ENCODE data around the gene ATXN1L. TPM values are rescaled to one million over a fixed set of nuclear protein-coding genes. Genes with fewer than 3 reads are reported as not detected.
"Not testable (repeated sequence)": the region's sequence is repeated elsewhere in the genome, so short reads cannot be mapped to it uniquely, and the experiment has no call there.

ATXN1L gene
- total RNA-seq, 2 experiments from 2014 or later = 23.2 to 23.6 TPM

DNA sequence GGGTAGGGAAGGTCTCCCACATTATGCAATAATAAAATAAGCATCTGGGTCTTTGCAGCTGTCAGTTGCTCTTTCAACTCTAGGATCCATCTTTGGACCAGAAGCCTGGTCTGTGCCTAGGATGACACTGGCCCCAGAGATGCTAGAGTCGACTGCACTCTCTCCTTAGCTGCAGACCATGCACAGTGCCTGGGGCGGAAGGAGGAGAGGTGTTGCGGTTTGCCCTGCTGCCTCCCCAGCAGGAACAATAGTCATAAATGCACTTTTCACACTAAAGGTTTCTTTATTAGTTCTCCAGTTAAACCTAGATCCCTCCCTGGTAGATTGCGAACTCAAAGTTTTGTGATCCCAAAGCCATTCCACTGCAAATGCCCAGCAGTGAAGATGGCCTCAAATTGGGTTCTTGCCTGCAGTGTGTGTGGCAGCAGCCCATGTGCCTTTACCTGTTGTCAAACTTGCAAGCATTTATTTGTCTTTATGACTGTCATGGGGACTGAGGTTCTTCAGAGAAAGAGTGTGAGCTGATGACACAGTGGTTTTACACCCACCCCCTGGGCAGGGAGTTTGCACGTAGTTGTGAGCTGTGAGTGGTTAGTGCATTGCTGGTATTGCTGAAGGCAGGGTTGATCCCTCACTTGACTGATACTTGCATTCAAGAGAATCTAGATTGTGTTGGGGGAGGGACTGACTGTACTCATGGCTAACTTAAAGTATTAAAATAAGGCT lies 10.3 kb downstream of the ATXN1L start:
- H3K27me3 Mint-ChIP-seq = no peaks in the 10 kb centered on the region
- H3K4me3 Mint-ChIP-seq = no peak overlapping the region
- H3K36me3 Mint-ChIP-seq (ENCODE audit: low read depth) = peaks cover 38% of the 10 kb centered on the region
- peaks cover 44% of the 10 kb centered on the region for H3K4me1 Mint-ChIP-seq
- no peaks in the 10 kb centered on the region for H3K9me3 Mint-ChIP-seq
- DNase-seq = no peak
- POLR2A ChIA-PET = no interaction called here
- H3K27ac Mint-ChIP-seq = no peak overlapping the region
- CTCF ChIA-PET = interaction anchor here (0.6 to 3.8 kb wide), 5 partner anchors 9 to 26 kb away, joined by 3 to 23 read pairs (median 5); no protein-coding TSS in a partner anchor

DNA sequence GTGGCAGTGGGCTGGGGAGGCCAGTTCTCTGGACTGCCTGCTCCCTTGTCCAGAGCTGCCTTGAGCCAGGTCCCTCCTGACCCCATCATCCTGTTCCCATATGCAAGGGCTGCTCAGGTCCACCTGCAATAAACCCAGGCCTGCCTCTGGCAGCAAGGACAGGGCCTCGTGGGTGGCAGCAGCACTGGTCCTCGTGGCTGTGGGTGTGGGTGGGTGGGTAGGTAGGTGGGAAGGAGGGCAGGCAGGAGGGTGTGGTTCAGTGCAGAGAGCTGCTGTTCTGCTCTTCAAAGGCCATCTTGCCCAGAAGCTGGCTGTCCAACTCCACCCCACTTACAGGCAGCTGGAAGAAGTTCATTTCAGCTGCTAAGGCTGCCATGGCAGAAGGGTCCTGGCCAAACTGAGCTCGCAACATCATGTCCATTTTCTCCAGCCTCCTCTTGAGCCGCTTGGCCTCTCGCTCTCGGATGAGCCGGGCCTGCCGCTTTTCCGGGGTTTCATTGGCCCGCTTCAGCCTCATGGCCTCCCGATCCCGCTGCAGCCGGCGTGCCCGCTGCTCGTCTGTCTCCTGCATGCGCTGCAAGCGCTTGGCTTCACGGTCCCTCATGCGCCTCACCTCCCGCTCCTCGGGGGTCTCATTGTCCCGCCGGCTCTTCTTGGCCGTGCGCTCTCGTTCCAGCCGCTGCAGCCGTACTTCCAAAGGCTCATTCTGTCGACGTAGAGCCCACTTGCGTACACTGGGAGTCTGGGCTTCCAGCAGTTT lies 14.2 kb downstream of the ATXN1L start:
- Mint-ChIP-seq H3K4me1 (peaks cover 13% of the 10 kb centered on the region), H3K27ac (no peak overlapping the region), H3K4me3 (no peak overlapping the region), H3K27me3 (no peaks in the 10 kb centered on the region), H3K36me3 (ENCODE audit: low read depth) (peaks cover 23% of the 10 kb centered on the region), H3K9me3 (no peaks in the 10 kb centered on the region)
- no peak for DNase-seq
- POLR2A ChIA-PET = no interaction called here
- CTCF ChIA-PET = interaction anchor here (0.7 to 1.0 kb wide), 2 partner anchors 8 to 17 kb away, joined by 3 to 4 read pairs; no protein-coding TSS in a partner anchor

DNA sequence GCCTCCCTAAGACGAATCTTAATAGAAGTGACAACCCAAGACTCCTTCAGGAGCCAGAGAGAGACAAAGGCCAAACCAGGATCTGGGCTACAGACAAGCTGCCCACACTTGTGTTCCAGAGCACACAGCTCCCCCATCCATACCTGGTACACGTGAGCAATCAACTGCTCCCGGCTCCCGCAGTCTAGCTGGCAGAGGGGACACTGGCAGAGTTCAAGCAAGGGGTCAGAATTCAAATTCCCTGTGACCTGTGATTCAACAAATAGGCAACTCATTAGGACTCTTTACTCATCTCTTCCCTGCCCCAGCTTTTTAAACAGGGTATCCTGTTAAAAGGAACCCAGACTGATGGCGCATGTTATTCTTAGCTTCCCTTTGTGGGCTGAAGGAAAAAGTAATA lies 18.2 kb downstream of the ATXN1L start:
- Mint-ChIP-seq H3K9me3 (no peaks in the 10 kb centered on the region), H3K4me3 (no peak overlapping the region), H3K27me3 (no peaks in the 10 kb centered on the region), H3K36me3 (ENCODE audit: low read depth) (peaks cover 17% of the 10 kb centered on the region), H3K4me1 (no peaks in the 10 kb centered on the region), H3K27ac (no peak overlapping the region)
- CTCF ChIA-PET = interaction anchor here (0.8 to 3.8 kb wide), 3 partner anchors 11 to 97 kb away, joined by 3 to 16 read pairs (median 6); no protein-coding TSS in a partner anchor
- no peak for DNase-seq
- POLR2A ChIA-PET = no interaction called here

DNA sequence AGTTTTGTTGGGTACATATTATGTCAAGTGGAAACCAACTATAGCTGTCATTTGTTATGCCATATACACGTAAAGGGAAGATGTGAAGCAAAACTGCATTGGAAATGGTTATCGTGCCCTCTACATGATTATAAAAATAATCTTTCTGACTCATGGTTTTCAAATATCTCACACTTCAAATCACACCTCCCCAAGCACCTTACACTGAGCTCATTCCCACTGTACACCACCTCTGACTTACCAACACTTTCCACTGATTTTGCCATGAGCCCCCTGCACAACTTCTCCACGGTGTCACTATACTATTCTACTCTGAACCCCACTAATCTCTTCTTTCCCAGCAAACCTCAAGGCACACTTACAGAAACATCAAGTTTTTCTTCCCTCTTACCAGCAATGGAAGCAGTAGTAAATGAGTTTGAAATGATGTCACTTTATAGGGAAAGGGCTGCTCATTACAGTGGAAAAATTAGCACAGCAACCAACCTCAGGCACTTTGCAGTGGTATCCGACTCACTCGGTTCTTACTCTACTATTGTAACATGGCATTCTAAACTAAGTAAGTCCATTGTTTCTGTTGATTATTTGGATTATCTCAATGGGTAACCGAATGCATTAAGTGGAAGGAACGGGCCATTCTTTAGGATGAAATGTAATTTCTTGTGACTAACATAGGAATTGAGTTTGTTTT lies 19.5 kb downstream of the ATXN1L start:
- Mint-ChIP-seq H3K4me1 (peaks cover 4% of the 10 kb centered on the region), H3K4me3 (no peak overlapping the region), H3K27me3 (no peaks in the 10 kb centered on the region), H3K27ac (no peak overlapping the region), H3K9me3 (no peaks in the 10 kb centered on the region), H3K36me3 (ENCODE audit: low read depth) (peaks cover 21% of the 10 kb centered on the region)
- CTCF ChIA-PET = interaction anchor here (1.4 to 3.8 kb wide), 2 partner anchors 10 to 17 kb away, joined by 3 to 16 read pairs; no protein-coding TSS in a partner anchor
- POLR2A ChIA-PET = no interaction called here
- no peak for DNase-seq

DNA sequence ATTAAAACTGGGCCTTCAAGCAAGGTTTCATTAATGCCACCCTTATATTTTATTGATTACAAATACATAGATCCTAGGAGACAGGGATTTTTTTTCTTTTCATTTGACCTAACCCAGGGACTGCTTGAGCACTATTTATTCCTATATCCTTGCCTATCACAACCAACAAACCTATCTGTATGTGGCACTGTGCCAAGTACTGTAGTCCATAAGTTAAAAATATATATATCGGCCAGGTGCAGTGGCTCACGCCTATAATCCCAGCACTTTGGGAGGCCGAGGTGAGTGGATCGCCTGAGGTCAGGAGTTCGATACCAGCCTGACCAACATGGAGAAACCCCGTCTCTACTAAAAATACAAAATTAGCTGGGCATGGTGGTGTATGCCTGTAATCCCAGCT lies 21.4 kb downstream of the ATXN1L start:
- CTCF ChIA-PET = interaction anchor here (0.5 to 3.8 kb wide), 5 partner anchors 8 to 50 kb away, joined by 3 to 16 read pairs (median 4); no protein-coding TSS in a partner anchor
- H3K27ac Mint-ChIP-seq, H3K27me3 Mint-ChIP-seq, H3K9me3 Mint-ChIP-seq, H3K4me3 Mint-ChIP-seq, DNase-seq, POLR2A ChIA-PET: not testable (repeated sequence)
- Mint-ChIP-seq H3K36me3 (ENCODE audit: low read depth) (peaks cover 23% of the 10 kb centered on the region), H3K4me1 (peaks cover 12% of the 10 kb centered on the region)

DNA sequence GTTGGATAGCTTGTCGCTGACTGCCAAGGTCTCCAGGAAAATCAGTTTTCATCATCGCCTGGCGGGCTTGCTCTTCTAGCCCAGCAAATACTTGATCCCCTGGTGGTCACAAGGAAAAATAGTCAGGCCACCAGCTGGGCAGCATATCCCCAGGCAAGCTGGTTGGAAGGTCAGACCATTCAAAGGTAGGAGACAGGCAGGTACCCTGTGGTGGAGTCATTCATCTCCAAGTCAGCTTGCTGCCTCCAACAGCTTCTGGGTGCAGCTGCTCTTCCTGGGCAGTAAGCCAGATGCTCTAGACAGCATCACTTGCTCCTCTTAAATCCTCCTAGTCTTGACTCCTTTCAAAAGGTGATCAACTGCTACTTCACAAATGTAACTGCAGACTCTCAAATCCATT lies 22.2 kb downstream of the ATXN1L start:
- H3K27ac Mint-ChIP-seq = peak overlapping the region; percentile 20
- no peak overlapping the region for H3K4me3 Mint-ChIP-seq
- CTCF ChIA-PET = interaction anchor here (1.1 to 1.3 kb wide), 3 partner anchors 9 to 49 kb away, joined by 3 to 4 read pairs (median 3); no protein-coding TSS in a partner anchor
- no peaks in the 10 kb centered on the region for H3K27me3 Mint-ChIP-seq
- peaks cover 23% of the 10 kb centered on the region for H3K36me3 Mint-ChIP-seq (ENCODE audit: low read depth)
- POLR2A ChIA-PET = no interaction called here
- H3K4me1 Mint-ChIP-seq = peaks cover 19% of the 10 kb centered on the region
- no peak for DNase-seq
- H3K9me3 Mint-ChIP-seq = no peaks in the 10 kb centered on the region

DNA sequence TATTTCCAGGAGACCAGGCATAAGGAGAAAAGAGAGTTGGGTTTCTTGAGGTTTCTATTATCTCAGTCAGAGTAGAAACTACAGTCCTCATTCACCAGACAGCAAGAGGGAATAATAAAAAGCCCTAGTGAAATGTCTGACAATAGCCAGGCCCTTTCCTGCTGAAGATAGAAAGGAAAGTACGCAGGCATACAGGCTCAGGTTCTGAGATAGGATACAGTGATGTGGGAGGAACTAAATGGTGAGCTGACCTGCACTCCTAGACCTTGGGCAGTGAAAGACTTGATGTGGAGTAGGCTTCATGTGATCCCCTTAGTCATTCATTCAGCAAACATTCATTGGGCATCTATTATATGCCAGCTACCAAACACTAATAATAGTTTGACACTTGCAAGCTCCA lies 23.3 kb downstream of the ATXN1L start:
- Mint-ChIP-seq H3K9me3 (no peaks in the 10 kb centered on the region), H3K36me3 (ENCODE audit: low read depth) (peaks cover 21% of the 10 kb centered on the region), H3K27ac (no peak overlapping the region), H3K4me1 (peaks cover 23% of the 10 kb centered on the region), H3K27me3 (no peaks in the 10 kb centered on the region), H3K4me3 (no peak overlapping the region)
- no peak for DNase-seq
- ChIA-PET CTCF (interaction anchor here (1.3 to 1.5 kb wide), 2 partner anchors 8 to 15 kb away, joined by 3 to 4 read pairs; partner anchors contain the start of gene ZNF821), POLR2A (no interaction called here)

DNA sequence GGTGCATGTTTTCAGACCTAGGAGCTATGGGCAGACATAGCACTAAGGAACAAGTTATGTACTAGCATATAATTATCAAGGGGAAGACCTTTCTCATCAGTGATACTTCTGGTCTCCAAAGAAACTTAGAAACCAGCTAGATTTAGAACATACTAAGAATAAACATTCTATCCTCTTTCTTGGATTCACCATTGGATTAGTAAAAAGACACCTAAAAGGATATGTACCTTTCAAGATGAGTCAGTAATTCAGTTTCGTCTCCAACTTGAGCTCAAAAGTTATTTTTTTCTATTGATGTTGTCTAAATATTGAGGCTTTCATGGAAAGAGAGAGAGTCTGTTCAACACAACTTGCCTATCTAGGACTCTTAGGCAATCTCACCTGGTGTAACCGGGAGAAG lies 25.0 kb downstream of the ATXN1L start:
- Mint-ChIP-seq H3K9me3 (no peaks in the 10 kb centered on the region), H3K27ac (no peak overlapping the region), H3K36me3 (ENCODE audit: low read depth) (peaks cover 15% of the 10 kb centered on the region), H3K27me3 (no peaks in the 10 kb centered on the region), H3K4me1 (peaks cover 23% of the 10 kb centered on the region), H3K4me3 (no peak overlapping the region)
- DNase-seq = no peak
- ChIA-PET POLR2A (interaction anchor here (0.6 kb wide), 1 partner anchor 29 kb away, joined by 4 read pairs; no protein-coding TSS in a partner anchor), CTCF (interaction anchor here (1.6 to 4.9 kb wide), 2 partner anchors 12 to 13 kb away, joined by 4 to 31 read pairs; partner anchors contain the start of gene ZNF821)

DNA sequence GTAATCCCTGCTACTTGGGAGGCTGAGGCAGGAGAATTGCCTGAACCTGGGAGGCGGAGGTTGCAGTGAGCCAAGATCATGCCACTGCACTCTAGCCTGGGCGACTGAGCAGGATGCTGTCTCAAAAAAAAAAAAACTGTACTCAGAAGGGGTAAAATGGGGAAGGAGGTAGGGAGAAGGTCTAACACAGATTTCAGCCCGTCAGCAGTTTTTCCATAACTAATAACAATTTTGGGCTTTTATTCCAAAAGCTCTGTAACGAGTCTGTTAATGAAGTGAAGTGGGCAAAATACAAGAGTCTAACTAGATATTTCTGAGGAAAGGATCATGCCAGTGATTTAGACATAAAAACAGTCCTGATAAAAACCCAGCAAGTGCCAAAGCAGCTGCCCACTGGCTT lies 27.4 kb downstream of the ATXN1L start:
- Mint-ChIP-seq H3K36me3 (ENCODE audit: low read depth) (peaks cover 17% of the 10 kb centered on the region), H3K9me3 (no peaks in the 10 kb centered on the region), H3K27me3 (no peaks in the 10 kb centered on the region), H3K27ac (peak overlapping the region; percentile 96), H3K4me3 (peak overlapping the region; percentile 66), H3K4me1 (peaks cover 23% of the 10 kb centered on the region)
- ChIA-PET CTCF (interaction anchor here (4.9 kb wide), 1 partner anchor 9 kb away, joined by 31 read pairs; the partner anchor contains the start of gene ZNF821), POLR2A (no interaction called here)
- no peak for DNase-seq

DNA sequence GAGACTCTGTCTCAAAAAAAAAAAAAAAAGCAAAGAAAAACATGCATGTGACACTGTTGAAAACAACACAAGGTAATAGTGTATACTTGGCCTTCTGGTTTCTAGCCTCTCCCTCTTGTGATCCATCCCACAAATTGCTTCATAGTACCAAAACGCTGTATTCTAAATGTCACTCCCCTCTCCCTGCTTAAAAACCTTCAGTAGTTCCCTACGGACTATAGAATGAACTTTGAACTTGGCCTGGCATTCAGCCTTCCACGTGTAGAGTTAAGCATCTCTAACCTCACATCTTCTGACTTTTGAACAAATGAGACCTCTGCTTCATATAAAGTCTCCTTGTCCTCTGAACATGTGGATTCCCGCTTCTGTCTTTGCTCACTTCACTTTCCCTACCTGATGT lies 33.1 kb downstream of the ATXN1L start:
- Mint-ChIP-seq H3K36me3 (ENCODE audit: low read depth) (peaks cover 27% of the 10 kb centered on the region), H3K9me3 (no peaks in the 10 kb centered on the region), H3K4me1 (peaks cover 43% of the 10 kb centered on the region), H3K4me3 (no peak overlapping the region), H3K27ac (no peak overlapping the region), H3K27me3 (no peaks in the 10 kb centered on the region)
- no peak for DNase-seq
- POLR2A ChIA-PET = no interaction called here
- CTCF ChIA-PET = no interaction called here

DNA sequence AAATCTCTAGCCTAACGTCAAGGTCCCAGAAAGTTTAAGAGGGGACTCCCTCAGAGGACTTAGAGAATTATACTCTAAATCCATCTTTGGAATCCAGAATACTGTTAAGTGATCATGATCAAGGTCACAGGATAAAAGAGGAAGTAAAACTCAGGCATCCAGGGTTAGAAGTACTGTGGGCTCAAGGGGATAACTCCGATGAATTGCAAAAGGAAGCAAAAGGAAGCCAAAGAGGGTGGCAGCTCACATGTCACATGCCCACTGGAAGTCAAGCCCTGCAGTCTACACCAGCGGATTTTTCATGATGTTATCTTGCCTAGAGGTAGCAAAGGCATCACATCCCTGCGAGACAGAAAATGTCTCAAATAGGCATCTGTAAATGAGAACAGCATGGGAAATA lies 34.4 kb downstream of the ATXN1L start:
- Mint-ChIP-seq H3K4me1 (peaks cover 50% of the 10 kb centered on the region), H3K27me3 (peaks cover 2% of the 10 kb centered on the region), H3K4me3 (no peak overlapping the region), H3K27ac (no peak overlapping the region), H3K9me3 (no peaks in the 10 kb centered on the region), H3K36me3 (ENCODE audit: low read depth) (peaks cover 27% of the 10 kb centered on the region)
- ChIA-PET CTCF (interaction anchor here (1.1 to 3.5 kb wide), 2 partner anchors 23 to 29 kb away, joined by 3 to 23 read pairs; no protein-coding TSS in a partner anchor), POLR2A (no interaction called here)
- no peak for DNase-seq

DNA sequence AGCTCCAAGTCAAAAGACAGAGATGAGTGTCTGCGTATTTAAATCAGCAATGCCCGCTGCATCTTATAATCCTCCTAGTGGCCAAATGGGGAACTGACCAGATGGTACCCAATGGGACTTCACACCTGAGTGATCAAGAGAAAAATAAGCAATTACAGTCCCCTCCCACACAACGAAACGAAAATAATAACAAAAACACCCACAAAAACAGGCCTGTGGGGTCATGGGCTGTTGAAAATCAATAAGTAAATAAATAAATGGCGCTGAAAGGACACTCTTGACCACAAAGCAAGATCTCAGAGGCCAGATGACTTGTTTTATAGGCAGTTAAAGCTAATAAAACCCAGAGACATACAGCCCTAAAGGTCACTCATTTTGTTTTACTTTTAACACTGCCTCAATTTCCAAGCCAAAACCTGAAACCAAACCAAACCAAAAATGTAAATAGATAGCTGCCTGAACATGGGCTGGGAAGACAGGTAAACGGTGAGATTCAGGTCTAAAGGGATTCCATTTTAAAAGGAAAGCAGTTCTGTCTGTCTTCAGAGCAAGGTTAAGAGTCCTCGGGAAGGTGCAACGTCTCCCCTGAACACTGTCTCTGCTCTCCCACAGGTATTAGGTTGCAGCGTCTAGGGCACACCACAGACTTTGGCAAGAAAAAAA lies 36.9 kb downstream of the ATXN1L start:
- Mint-ChIP-seq H3K4me1 (peaks cover 54% of the 10 kb centered on the region), H3K9me3 (no peaks in the 10 kb centered on the region), H3K4me3 (peak overlapping the region; percentile 80), H3K27me3 (peaks cover 15% of the 10 kb centered on the region), H3K36me3 (ENCODE audit: low read depth) (peaks cover 22% of the 10 kb centered on the region), H3K27ac (peak overlapping the region; percentile 86)
- peak; percentile 88 for DNase-seq
- POLR2A ChIA-PET = interaction anchor here (0.6 to 1.6 kb wide), 2 partner anchors 74 to 108 kb away, joined by 3 read pairs; partner anchors contain the start of gene AP1G1
- CTCF ChIA-PET = interaction anchor here (0.6 to 4.2 kb wide), 26 partner anchors 10 to 214 kb away, joined by 3 to 55 read pairs (median 4); partner anchors contain the start of genes AP1G1 and IST1
